ENCODE data around the gene PARD3.

PARD3 gene

GRCh38 chr10:34606890-34607289 is 208.2 kb downstream of the PARD3 start:
- Histone ChIP-seq H3K4me3 (ENCODE audit: low read length in 2 of 2) (no peak overlapping the region), H3K9me3 (ENCODE audit: control insufficient read depth in 2 of 2, low read length in 2 of 2) (no peaks in the 10 kb centered on the region), H3K27ac (ENCODE audit: low read length) (no peak overlapping the region), H3K36me3 (ENCODE audit: control insufficient read depth in 2 of 2, insufficient read depth in 2 of 2, low read length in 2 of 2) (no peaks in the 10 kb centered on the region), H3K4me1 (ENCODE audit: control insufficient read depth, insufficient read depth, low read length) (peaks cover 2% of the 10 kb centered on the region), H3K27me3 (ENCODE audit: control insufficient read depth in 1 of 2, insufficient read depth in 2 of 2, low read length in 2 of 2) (no peaks in the 10 kb centered on the region), H3K9ac (ENCODE audit: low read length in 2 of 2) (no peak overlapping the region)

- Histone ChIP-seq H3K4me1 (ENCODE audit: control insufficient read depth, insufficient read depth, low read length) (peaks cover 2% of the 10 kb centered on the region), H3K27ac (ENCODE audit: low read length) (no peak overlapping the region), H3K36me3 (ENCODE audit: control insufficient read depth in 2 of 2, insufficient read depth in 2 of 2, low read length in 2 of 2) (no peaks in the 10 kb centered on the region), H3K4me3 (ENCODE audit: low read length in 2 of 2) (no peak overlapping the region), H3K9ac (ENCODE audit: low read length in 2 of 2) (no peak overlapping the region), H3K9me3 (ENCODE audit: control insufficient read depth in 2 of 2, low read length in 2 of 2) (no peaks in the 10 kb centered on the region), H3K27me3 (ENCODE audit: control insufficient read depth in 1 of 2, insufficient read depth in 2 of 2, low read length in 2 of 2) (no peaks in the 10 kb centered on the region)
These were observed 212.6 kb downstream of the PARD3 start for GRCh38 chr10:34602478-34602877.

GRCh38 chr10:34601691-34602090 is 213.4 kb downstream of the PARD3 start:
- Histone ChIP-seq H3K9ac (ENCODE audit: low read length in 2 of 2) (no peak overlapping the region), H3K27ac (ENCODE audit: low read length) (no peak overlapping the region), H3K27me3 (ENCODE audit: control insufficient read depth in 1 of 2, insufficient read depth in 2 of 2, low read length in 2 of 2) (no peaks in the 10 kb centered on the region), H3K9me3 (ENCODE audit: control insufficient read depth in 2 of 2, low read length in 2 of 2) (no peaks in the 10 kb centered on the region), H3K4me1 (ENCODE audit: control insufficient read depth, insufficient read depth, low read length) (peaks cover 2% of the 10 kb centered on the region), H3K36me3 (ENCODE audit: control insufficient read depth in 2 of 2, insufficient read depth in 2 of 2, low read length in 2 of 2) (no peaks in the 10 kb centered on the region), H3K4me3 (ENCODE audit: low read length in 2 of 2) (no peak overlapping the region)

- H3K9ac ChIP-seq (ENCODE audit: low read length in 2 of 2), result no peak overlapping the region
- H3K4me3 ChIP-seq (ENCODE audit: low read length in 2 of 2), result no peak overlapping the region
- no peak overlapping the region for H3K27ac ChIP-seq (ENCODE audit: low read length)
- no peaks in the 10 kb centered on the region for H3K27me3 ChIP-seq (ENCODE audit: control insufficient read depth in 1 of 2, insufficient read depth in 2 of 2, low read length in 2 of 2)
- H3K9me3 ChIP-seq (ENCODE audit: control insufficient read depth in 2 of 2, low read length in 2 of 2), result no peaks in the 10 kb centered on the region
- peaks cover 2% of the 10 kb centered on the region for H3K4me1 ChIP-seq (ENCODE audit: control insufficient read depth, insufficient read depth, low read length)
- no peaks in the 10 kb centered on the region for H3K36me3 ChIP-seq (ENCODE audit: control insufficient read depth in 2 of 2, insufficient read depth in 2 of 2, low read length in 2 of 2)
These were observed 215.9 kb downstream of the PARD3 start for GRCh38 chr10:34599026-34599795.

GRCh38 chr10:34596351-34596750 is 218.7 kb downstream of the PARD3 start:
- no peak overlapping the region for H3K27ac ChIP-seq (ENCODE audit: low read length)
- H3K27me3 ChIP-seq (ENCODE audit: control insufficient read depth in 1 of 2, insufficient read depth in 2 of 2, low read length in 2 of 2), result no peaks in the 10 kb centered on the region
- no peaks in the 10 kb centered on the region for H3K36me3 ChIP-seq (ENCODE audit: control insufficient read depth in 2 of 2, insufficient read depth in 2 of 2, low read length in 2 of 2)
- H3K9me3 ChIP-seq (ENCODE audit: control insufficient read depth in 2 of 2, low read length in 2 of 2), result no peaks in the 10 kb centered on the region
- no peak overlapping the region for H3K4me3 ChIP-seq (ENCODE audit: low read length in 2 of 2)
- H3K9ac ChIP-seq (ENCODE audit: low read length in 2 of 2), result no peak overlapping the region
- H3K4me1 ChIP-seq (ENCODE audit: control insufficient read depth, insufficient read depth, low read length), result no peaks in the 10 kb centered on the region

GRCh38 chr10:34593930-34594329 is 221.2 kb downstream of the PARD3 start:
- Histone ChIP-seq H3K27ac (ENCODE audit: low read length) (no peak overlapping the region), H3K27me3 (ENCODE audit: control insufficient read depth in 1 of 2, insufficient read depth in 2 of 2, low read length in 2 of 2) (no peaks in the 10 kb centered on the region), H3K9ac (ENCODE audit: low read length in 2 of 2) (no peak overlapping the region), H3K4me1 (ENCODE audit: control insufficient read depth, insufficient read depth, low read length) (no peaks in the 10 kb centered on the region), H3K4me3 (ENCODE audit: low read length in 2 of 2) (no peak overlapping the region), H3K9me3 (ENCODE audit: control insufficient read depth in 2 of 2, low read length in 2 of 2) (no peaks in the 10 kb centered on the region), H3K36me3 (ENCODE audit: control insufficient read depth in 2 of 2, insufficient read depth in 2 of 2, low read length in 2 of 2) (no peaks in the 10 kb centered on the region)

- H3K36me3 ChIP-seq (ENCODE audit: control insufficient read depth in 2 of 2, insufficient read depth in 2 of 2, low read length in 2 of 2), result no peaks in the 10 kb centered on the region
- no peak overlapping the region for H3K27ac ChIP-seq (ENCODE audit: low read length)
- H3K27me3 ChIP-seq (ENCODE audit: control insufficient read depth in 1 of 2, insufficient read depth in 2 of 2, low read length in 2 of 2), result no peaks in the 10 kb centered on the region
- no peak overlapping the region for H3K9ac ChIP-seq (ENCODE audit: low read length in 2 of 2)
- H3K9me3 ChIP-seq (ENCODE audit: control insufficient read depth in 2 of 2, low read length in 2 of 2), result no peaks in the 10 kb centered on the region
- H3K4me3 ChIP-seq (ENCODE audit: low read length in 2 of 2), result no peak overlapping the region
- H3K4me1 ChIP-seq (ENCODE audit: control insufficient read depth, insufficient read depth, low read length), result no peaks in the 10 kb centered on the region
These were observed 221.7 kb downstream of the PARD3 start for GRCh38 chr10:34593374-34593890.

GRCh38 chr10:34590793-34591192 is 224.3 kb downstream of the PARD3 start:
- no peak overlapping the region for H3K4me3 ChIP-seq (ENCODE audit: low read length in 2 of 2)

GRCh38 chr10:34589275-34589674 is 225.8 kb downstream of the PARD3 start:
- Histone ChIP-seq H3K36me3 (ENCODE audit: control insufficient read depth in 2 of 2, insufficient read depth in 2 of 2, low read length in 2 of 2) (no peaks in the 10 kb centered on the region), H3K27me3 (ENCODE audit: control insufficient read depth in 1 of 2, insufficient read depth in 2 of 2, low read length in 2 of 2) (no peaks in the 10 kb centered on the region), H3K27ac (ENCODE audit: low read length) (no peak overlapping the region), H3K9ac (ENCODE audit: low read length in 2 of 2) (no peak overlapping the region), H3K9me3 (ENCODE audit: control insufficient read depth in 2 of 2, low read length in 2 of 2) (no peaks in the 10 kb centered on the region), H3K4me3 (ENCODE audit: low read length in 2 of 2) (no peak overlapping the region), H3K4me1 (ENCODE audit: control insufficient read depth, insufficient read depth, low read length) (no peaks in the 10 kb centered on the region)

More at GRCh38 chr10:34590793-34591192, 224.3 kb downstream of the PARD3 start:
- H3K27ac ChIP-seq (ENCODE audit: low read length), result no peak overlapping the region
- H3K36me3 ChIP-seq (ENCODE audit: control insufficient read depth in 2 of 2, insufficient read depth in 2 of 2, low read length in 2 of 2), result no peaks in the 10 kb centered on the region
- no peak overlapping the region for H3K9ac ChIP-seq (ENCODE audit: low read length in 2 of 2)
- no peaks in the 10 kb centered on the region for H3K4me1 ChIP-seq (ENCODE audit: control insufficient read depth, insufficient read depth, low read length)
- H3K27me3 ChIP-seq (ENCODE audit: control insufficient read depth in 1 of 2, insufficient read depth in 2 of 2, low read length in 2 of 2), result no peaks in the 10 kb centered on the region
- H3K9me3 ChIP-seq (ENCODE audit: control insufficient read depth in 2 of 2, low read length in 2 of 2), result no peaks in the 10 kb centered on the region

GRCh38 chr10:34587680-34588019 is 227.4 kb downstream of the PARD3 start:
- Histone ChIP-seq H3K36me3 (ENCODE audit: control insufficient read depth in 2 of 2, insufficient read depth in 2 of 2, low read length in 2 of 2) (no peaks in the 10 kb centered on the region), H3K4me1 (ENCODE audit: control insufficient read depth, insufficient read depth, low read length) (peaks cover under 1% of the 10 kb centered on the region), H3K27me3 (ENCODE audit: control insufficient read depth in 1 of 2, insufficient read depth in 2 of 2, low read length in 2 of 2) (no peaks in the 10 kb centered on the region), H3K9ac (ENCODE audit: low read length in 2 of 2) (no peak overlapping the region), H3K4me3 (ENCODE audit: low read length in 2 of 2) (no peak overlapping the region), H3K27ac (ENCODE audit: low read length) (no peak overlapping the region), H3K9me3 (ENCODE audit: control insufficient read depth in 2 of 2, low read length in 2 of 2) (no peaks in the 10 kb centered on the region)

- Histone ChIP-seq H3K4me1 (ENCODE audit: control insufficient read depth, insufficient read depth, low read length) (peaks cover 3% of the 10 kb centered on the region), H3K4me3 (ENCODE audit: low read length in 2 of 2) (no peak overlapping the region), H3K27ac (ENCODE audit: low read length) (no peak overlapping the region), H3K9ac (ENCODE audit: low read length in 2 of 2) (no peak overlapping the region), H3K36me3 (ENCODE audit: control insufficient read depth in 2 of 2, insufficient read depth in 2 of 2, low read length in 2 of 2) (no peaks in the 10 kb centered on the region), H3K27me3 (ENCODE audit: control insufficient read depth in 1 of 2, insufficient read depth in 2 of 2, low read length in 2 of 2) (no peaks in the 10 kb centered on the region), H3K9me3 (ENCODE audit: control insufficient read depth in 2 of 2, low read length in 2 of 2) (no peaks in the 10 kb centered on the region)
These were observed 228.0 kb downstream of the PARD3 start for GRCh38 chr10:34587002-34587679.

Measured in stomach smooth muscle (tissue), 2 donors.